GM23338 (cell line): ENCODE data around the gene PRKD3. TPM values are rescaled to one million over a fixed set of nuclear protein-coding genes. Genes with fewer than 3 reads are reported as not detected.

ENCODE experiments used
- ATAC-seq: fragments of 200-7000 bp; cut with Tn5 transposase; 3 replicates; pipeline ENCODE4 v1.9.1; 2020
- DNase-seq: peaks from one replicate; pipeline ENCODE4 v3.0.0-alpha.2; 2015; ENCODE audit warnings: low spot score
- H2AFZ ChIP-seq: fragments of 200-600 bp; sonication (generic); 2 replicates; pipeline ENCODE4 v1.8.0; 2016; ENCODE audit warnings: antibody characterized with exemption, mild to moderate bottlenecking, moderate library complexity
- H3F3A ChIP-seq: fragments of 200-600 bp; sonication (generic); replicated peaks from 2 replicates; pipeline ENCODE4 v1.8.0; 2017; ENCODE audit warnings: antibody characterized with exemption, mixed run types, low read depth
- H3K27ac ChIP-seq: fragments of 200-600 bp; sonication (generic); 2 replicates; pipeline ENCODE4 v1.6.1; 2016; ENCODE audit warnings: low read depth
- H3K27me3 ChIP-seq: fragments of 200-600 bp; sonication (generic); 2 replicates; pipeline ENCODE4 v1.8.0; 2016; ENCODE audit warnings: mild to moderate bottlenecking, mixed run types, moderate library complexity; ENCODE audit not compliant: insufficient read depth
- H3K36me3 ChIP-seq: fragments of 200-600 bp; sonication (generic); 2 replicates; pipeline ENCODE4 v1.8.0; 2016; ENCODE audit warnings: mild to moderate bottlenecking; ENCODE audit not compliant: insufficient read depth
- H3K4me1 ChIP-seq: fragments of 200-600 bp; sonication (generic); 2 replicates; pipeline ENCODE4 v1.8.0; 2016; ENCODE audit warnings: mild to moderate bottlenecking, moderate library complexity; ENCODE audit not compliant: insufficient read depth
- H3K4me2 ChIP-seq: fragments of 200-600 bp; sonication (generic); 2 replicates; pipeline ENCODE4 v1.7.1; 2017; ENCODE audit warnings: mixed run types
- H3K4me3 ChIP-seq: fragments of 200-600 bp; sonication (generic); 2 replicates; pipeline ENCODE4 v1.6.1; 2016; ENCODE audit warnings: mixed run types
- H3K79me2 ChIP-seq: fragments of 200-600 bp; sonication (generic); replicated peaks from 2 replicates; pipeline ENCODE4 v1.8.0; 2017; ENCODE audit warnings: mild to moderate bottlenecking; ENCODE audit not compliant: insufficient read depth
- H3K9me2 ChIP-seq: fragments of 200-600 bp; sonication (generic); 2 replicates; pipeline ENCODE4 v1.8.0; 2017; ENCODE audit not compliant: insufficient read depth
- H4K20me1 ChIP-seq: fragments of 200-600 bp; sonication (generic); replicated peaks from 2 replicates; pipeline ENCODE4 v1.8.0; 2017; ENCODE audit warnings: mild to moderate bottlenecking; ENCODE audit not compliant: insufficient read depth
- H3K27ac Mint-ChIP-seq: 2 replicates; pipeline ENCODE4 v1.8.0; 2020; ENCODE audit warnings: inconsistent platforms, mild to moderate bottlenecking, moderate library complexity, mixed read lengths
- H3K27me3 Mint-ChIP-seq: 3 replicates; pipeline ENCODE4 v1.8.0; 2022; ENCODE audit warnings: low read depth, mild to moderate bottlenecking, moderate library complexity, mixed read lengths, inconsistent platforms; ENCODE audit not compliant: insufficient read depth, poor library complexity
- H3K36me3 Mint-ChIP-seq: 3 replicates; pipeline ENCODE4 v1.8.0; 2021; ENCODE audit warnings: low read depth, mild to moderate bottlenecking, inconsistent platforms, moderate library complexity, mixed read lengths
- H3K4me1 Mint-ChIP-seq: 3 replicates; pipeline ENCODE4 v1.8.0; 2020; ENCODE audit warnings: mild to moderate bottlenecking, inconsistent platforms, mixed read lengths
- H3K4me3 Mint-ChIP-seq: 3 replicates; pipeline ENCODE4 v1.8.0; 2021; ENCODE audit warnings: moderate library complexity, mild to moderate bottlenecking, inconsistent platforms, mixed read lengths
- H3K9me3 Mint-ChIP-seq: 3 replicates; pipeline ENCODE4 v1.8.0; 2020; ENCODE audit warnings: moderate library complexity, mild to moderate bottlenecking, inconsistent platforms, mixed read lengths
- JUNB ChIP-seq: IDR thresholded peaks from one replicate; pipeline ENCODE4 v1.6.1; 2016; ENCODE audit warnings: antibody characterized with exemption; ENCODE audit not compliant: unreplicated experiment
- NANOG ChIP-seq: IDR thresholded peaks from 2 replicates; pipeline ENCODE4 v1.6.1; 2016; ENCODE audit warnings: antibody characterized with exemption, borderline replicate concordance
- REST ChIP-seq: IDR thresholded peaks from one replicate; pipeline ENCODE4 v1.6.1; 2018; ENCODE audit warnings: antibody characterized with exemption; ENCODE audit not compliant: unreplicated experiment
- STAT1 ChIP-seq: IDR thresholded peaks from one replicate; pipeline ENCODE4 v1.6.1; 2016; ENCODE audit warnings: antibody characterized with exemption; ENCODE audit not compliant: unreplicated experiment
- ZNF462 ChIP-seq: fragments of 250-450 bp; sonication (Bioruptor Pico); IDR thresholded peaks from 2 replicates; pipeline ENCODE4 v1.5.0; 2020; ENCODE audit warnings: mild to moderate bottlenecking, moderate library complexity
- polyA plus RNA-seq: library from polyadenylated mRNA; unstranded; fragments of >200 nt; fragmentation: Nextera tagmentation; extraction: Ambion mirVana; gene quantifications from 2 replicates; pipeline ENCODE4 v1.2.1, GENCODE V29; 2016
- total RNA-seq: library from RNA; depleted of rRNA; stranded (reverse); fragments of >200 nt; shearing (Covaris generic); gene quantifications from 2 replicates; pipeline ENCODE4 v1.2.3, GENCODE V29; 2014

PRKD3 gene
- total and polyA plus RNA-seq, 2 experiments from 2014 or later = 59.7 to 77.0 TPM

DNA sequence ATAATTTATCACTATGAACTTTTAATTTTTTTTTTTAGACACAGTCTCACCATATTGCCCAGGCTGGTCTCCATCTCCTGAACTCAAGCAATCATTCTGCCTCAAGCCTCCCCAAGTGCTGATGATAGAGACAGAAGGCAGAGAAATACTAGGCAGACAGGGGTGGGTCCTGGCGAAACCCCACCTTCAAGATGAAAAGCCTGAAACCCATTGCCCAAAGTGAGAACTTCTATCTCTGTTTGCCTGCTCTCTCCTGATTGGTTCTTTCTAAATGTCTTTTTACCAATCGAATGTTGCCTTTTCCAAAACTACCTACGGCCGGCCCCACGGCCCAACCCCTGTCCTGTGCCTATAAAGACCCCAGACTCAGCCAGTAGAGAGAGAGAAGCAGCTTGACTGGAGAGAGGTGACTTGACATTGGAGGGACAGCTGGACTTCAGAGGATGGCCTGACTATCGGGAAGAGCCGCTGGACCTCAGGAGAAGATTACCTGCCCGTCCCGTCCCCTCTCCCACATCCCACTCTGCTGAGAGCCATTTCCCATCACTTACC is 21.9 kb downstream of the PRKD3 start (continued):
- TF ChIP-seq ZNF462 (CRISPR knock-in tag) (no peak), JUNB (no peak)

DNA sequence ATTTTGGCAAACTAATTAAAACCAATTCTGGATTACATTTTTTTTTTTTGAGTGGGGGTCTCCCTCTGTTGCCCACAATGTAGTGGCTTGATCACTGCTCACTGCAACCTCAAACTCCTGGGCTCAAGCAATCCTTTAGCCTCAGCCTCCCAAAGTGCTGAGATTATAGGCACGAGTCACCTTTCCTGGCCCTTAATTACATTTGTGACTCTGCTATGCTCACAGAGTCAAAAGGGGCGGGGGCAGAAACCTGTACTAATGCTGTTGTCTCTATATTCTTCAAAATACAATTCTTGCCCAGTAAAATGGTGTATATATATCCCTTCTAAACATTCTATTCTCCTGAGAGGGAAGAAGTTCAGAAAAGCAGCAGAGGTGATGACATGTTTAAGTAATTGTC is 23.2 kb downstream of the PRKD3 start:
- DNase-seq = no peak
- ATAC-seq = no peak
- Mint-ChIP-seq H3K36me3 (peaks cover 23% of the 10 kb centered on the region), H3K27me3 (no peaks in the 10 kb centered on the region), H3K4me3 (no peak overlapping the region), H3K9me3 (peaks cover 15% of the 10 kb centered on the region), H3K27ac (no peak overlapping the region; the same call in 1 of the 2 replicates), H3K4me1 (peaks cover 11% of the 10 kb centered on the region)
- Histone ChIP-seq H3K4me3 (no peak overlapping the region), H3K4me1 (no peaks in the 10 kb centered on the region), H3K79me2 (peaks cover 99% of the 10 kb centered on the region), H2AFZ (no peak overlapping the region), H3K9me2 (no peaks in the 10 kb centered on the region), H3K36me3 (no peaks in the 10 kb centered on the region), H4K20me1 (peaks cover 8% of the 10 kb centered on the region), H3K4me2 (no peak overlapping the region), H3F3A (no peaks in the 10 kb centered on the region), H3K27me3 (no peaks in the 10 kb centered on the region), H3K27ac (no peak overlapping the region)
- TF ChIP-seq STAT1 (no peak), REST (no peak), NANOG (no peak), JUNB (no peak), ZNF462 (CRISPR knock-in tag) (no peak)
